GM19035 (cell line): Measurements from ENCODE around the gene HPGD.

Experiments
- ATAC-seq: cut with Tn5 transposase; IDR thresholded peaks from one replicate; pipeline ENCODE4 v1.9.1; 2021; ENCODE audit not compliant: unreplicated experiment

Gene HPGD

GRCh38 chr4:174522183-174523024 is at the start of gene HPGD:
HPGD (minus strand) TSS chr4:174522488; CDS start chr4:174522451, 37 bp downstream.
- ATAC-seq: peak; percentile 76

- no peak for ATAC-seq
Measured at GRCh38 chr4:174564529-174564928, 42.2 kb upstream of the HPGD start.

DNA sequence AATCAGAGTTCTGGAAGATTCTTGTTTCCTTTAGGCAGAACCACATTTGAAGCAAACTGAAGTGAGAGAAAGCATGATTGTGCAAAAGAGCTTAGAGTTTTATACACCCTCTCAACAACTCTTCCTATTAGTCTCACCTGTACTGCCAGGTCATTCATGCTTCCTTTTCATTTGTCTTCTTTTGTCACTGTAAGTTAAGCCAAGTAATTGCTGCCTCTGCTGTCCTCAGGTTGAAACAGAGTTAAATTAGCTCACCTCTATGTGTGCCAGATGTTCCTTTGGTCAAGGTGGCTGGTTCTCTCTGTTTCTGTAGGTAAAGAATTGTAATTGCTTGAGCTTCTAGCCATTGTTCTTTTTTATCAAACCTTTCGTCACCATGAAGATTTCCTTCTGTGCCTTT is 41.1 kb upstream of the HPGD start:
- no peak for ATAC-seq

GRCh38 chr4:174561560-174561959 is 39.3 kb upstream of the HPGD start:
- no peak for ATAC-seq

- ATAC-seq: no peak
Measured at GRCh38 chr4:174559894-174560293, 37.6 kb upstream of the HPGD start.

GRCh38 chr4:174555789-174556630 is 33.7 kb upstream of the HPGD start:
- no peak for ATAC-seq

DNA sequence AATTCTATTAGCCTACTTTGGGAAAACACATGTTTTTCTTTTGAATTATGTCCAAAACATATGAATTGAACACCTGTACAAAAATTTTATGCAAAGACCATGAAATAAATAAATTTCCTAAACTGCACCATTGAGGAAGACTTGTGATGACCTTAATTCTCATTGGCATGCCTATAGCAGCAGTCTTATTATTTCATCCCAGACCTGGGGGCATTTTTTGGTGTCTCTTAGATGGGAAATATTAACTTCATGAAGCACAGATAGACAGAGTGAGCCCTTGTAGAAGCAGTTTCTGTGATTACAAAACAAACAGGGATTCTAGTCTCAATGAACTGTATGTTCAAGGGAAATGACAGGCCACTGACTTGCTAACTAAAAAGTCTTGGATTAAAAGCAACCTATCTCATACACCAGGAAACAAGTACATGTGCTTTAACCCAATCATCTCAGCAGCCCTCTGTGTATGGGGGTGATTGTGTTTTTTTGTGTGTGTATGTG is 32.0 kb upstream of the HPGD start:
- no peak for ATAC-seq

DNA sequence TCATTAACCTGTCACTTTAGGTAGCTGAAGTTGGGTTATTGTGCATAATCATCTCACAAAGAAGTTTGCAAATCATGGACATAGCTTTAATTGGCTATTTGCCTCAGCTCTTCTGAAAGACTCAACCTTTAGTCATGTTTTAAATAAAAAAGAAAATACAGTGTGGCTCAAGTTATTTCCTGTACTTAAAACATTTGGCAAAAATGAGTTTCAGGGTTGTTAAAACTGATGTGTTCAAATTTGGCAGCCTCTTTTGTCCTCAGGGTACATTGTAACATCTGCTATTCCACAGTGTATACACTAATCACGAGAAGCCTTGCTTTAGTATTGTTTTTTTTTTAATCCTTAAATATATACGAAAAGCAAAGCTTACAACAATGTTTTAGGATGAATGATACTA is 31.5 kb upstream of the HPGD start:
- no peak for ATAC-seq

GRCh38 chr4:174553031-174553430 is 30.7 kb upstream of the HPGD start:
- ATAC-seq: no peak

DNA sequence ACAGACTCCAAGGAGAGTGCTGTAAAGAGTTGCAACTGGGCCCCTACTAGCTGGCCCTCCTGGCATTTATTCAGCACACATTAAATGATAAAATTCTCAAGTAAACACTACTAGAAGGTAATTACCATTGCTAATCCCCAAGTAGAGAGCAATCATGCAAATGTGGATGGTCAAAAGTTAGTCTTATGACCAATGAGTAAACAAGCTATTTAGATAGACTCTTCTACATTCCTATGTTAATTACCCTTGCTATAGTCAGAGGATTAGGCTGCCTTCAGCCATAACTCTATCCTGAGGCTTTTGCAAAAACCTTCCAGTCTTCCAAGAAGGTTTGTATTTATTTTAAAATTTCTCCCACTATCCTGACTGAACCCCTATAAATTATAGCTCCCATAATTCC is 28.3 kb upstream of the HPGD start:
- ATAC-seq: no peak

DNA sequence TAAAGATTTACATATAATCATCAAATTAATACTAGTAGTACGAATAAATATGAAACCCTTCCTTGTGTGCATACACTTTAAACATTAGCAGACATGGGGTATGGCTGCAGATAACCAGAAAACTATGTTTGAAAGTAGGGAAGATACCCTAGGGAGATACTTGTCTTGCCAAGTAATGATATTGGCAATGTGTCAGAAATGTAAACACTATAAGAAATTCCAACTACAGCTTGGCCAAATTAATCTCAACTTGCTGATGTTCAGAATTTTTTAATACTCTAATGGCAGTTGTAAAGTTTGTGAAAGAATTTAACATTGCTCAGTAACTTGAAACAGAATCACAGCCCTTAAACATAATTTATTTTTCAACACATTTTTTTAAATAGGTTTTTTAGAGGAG is 27.4 kb upstream of the HPGD start:
- no peak for ATAC-seq

- ATAC-seq: no peak
Measured at GRCh38 chr4:174545268-174545667, 23.0 kb upstream of the HPGD start.

DNA sequence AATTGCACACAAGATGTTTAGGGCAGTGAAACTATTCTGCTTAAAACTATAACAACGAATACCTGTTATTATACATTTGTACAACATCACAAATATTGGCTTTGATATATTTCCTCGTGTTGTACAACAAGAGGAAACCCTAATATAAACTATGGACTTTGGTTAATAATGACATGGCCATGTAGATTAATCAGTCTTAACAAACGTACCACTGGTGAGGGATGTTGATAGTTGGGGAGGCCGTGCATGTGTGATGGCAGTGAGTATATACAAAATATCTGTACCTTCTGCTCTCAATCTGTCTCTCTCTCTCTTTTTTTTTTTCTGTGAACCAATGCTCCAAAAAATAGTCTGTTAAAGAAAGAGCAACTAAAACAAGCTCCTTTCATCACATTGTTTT is 22.2 kb upstream of the HPGD start:
- ATAC-seq: no peak

- no peak for ATAC-seq
Measured at GRCh38 chr4:174540175-174540574, 17.9 kb upstream of the HPGD start.

DNA sequence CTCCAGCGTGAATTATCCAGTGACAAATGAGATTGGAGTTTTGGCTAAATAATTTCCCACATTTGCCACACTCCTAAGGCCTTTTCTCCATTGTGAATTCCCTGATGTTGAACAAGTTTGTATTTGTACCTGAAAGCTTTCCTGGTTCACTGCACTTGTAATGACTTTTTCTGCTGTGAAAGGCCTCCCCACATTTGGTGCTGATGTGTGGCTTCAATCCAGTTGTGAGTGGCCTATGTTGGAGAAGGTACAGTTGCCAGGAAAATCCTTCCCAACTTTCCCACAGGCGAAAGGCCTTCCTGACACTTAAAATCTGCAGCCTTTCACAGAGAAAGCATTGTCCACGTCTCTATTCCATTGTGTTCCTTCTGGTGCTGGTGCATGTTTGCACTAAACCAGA is 17.3 kb upstream of the HPGD start:
- no peak for ATAC-seq

DNA sequence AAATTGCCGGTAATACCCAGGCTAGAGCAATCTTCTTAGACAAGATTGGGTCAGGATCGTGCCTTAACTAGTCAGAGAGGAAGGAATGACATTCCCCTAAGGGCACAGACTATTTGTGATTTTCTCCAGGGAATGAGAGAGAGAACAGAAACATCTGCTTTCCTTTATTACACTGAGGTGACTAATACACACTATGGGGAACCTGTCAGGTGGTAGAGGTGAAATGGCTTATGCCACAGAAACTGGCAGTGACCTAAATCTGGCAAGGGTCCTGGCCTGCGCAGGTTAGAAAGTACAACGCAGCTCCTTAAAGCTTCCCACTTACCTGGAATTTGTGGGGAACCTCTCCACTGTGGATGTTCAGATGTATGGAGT is 16.6 kb upstream of the HPGD start:
- no peak for ATAC-seq

GRCh38 chr4:174538123-174538875 is 16.0 kb upstream of the HPGD start:
- ATAC-seq: peak; percentile 98

DNA sequence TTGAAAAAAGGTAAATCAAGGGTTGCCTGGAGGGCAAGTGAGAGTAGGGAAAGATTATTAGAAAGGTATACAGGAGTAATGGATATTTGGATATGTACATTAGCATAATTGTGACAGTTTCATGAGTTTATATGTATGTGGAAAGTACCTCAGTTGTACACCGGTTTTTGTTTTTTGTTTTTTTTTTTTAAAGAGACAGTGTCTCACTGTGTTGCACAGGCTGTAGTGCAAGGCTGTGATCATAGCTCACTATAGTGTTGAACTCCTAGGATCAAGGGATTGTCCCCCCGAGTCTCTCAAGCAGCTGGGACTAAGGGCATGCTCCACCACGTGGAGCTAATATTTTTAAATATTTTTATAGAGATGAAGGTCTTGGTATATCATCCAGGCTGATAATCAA is 15.3 kb upstream of the HPGD start:
- ATAC-seq: peak; percentile 42

DNA sequence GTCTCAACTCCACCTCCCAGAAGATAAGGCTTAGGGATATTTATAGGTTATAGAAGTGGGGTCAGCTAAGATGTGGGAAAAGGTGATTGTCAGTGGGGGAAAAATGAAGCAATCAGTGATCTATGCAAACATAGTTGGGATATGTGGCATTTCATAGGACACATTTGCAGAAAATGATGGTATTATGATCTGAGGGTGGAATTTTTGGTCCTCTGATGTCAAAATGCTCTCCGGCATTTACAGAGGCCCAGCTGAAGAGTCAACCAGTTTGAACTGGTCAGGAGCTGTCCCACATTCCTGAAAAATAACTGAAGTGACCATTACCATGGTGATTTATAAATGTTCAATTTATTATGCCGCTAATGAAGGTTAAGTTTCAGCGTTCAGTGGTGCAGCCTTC is 12.2 kb upstream of the HPGD start:
- ATAC-seq: no peak

DNA sequence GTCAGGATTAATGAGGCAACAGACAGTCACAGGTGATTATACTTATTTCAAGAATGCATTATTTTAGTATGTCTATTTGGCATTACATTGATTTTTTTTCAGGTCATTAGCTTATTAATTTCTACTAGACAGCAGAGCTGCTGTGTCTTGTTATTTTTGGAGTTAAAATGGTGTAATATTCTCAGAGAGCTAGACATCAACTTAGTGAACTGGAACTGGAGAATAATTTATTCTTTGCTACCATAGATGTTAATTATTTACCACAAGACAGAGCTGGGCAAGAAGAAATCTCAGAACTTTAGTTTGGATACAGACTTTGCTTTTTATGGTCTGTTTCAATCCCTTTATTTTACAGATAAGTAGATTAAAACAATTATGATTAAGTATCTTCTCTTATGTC is 10.2 kb upstream of the HPGD start:
- ATAC-seq: no peak

GRCh38 chr4:174531486-174531885 is 9.2 kb upstream of the HPGD start:
- no peak for ATAC-seq
